ENCODE data around the gene LRMDA. TPM values are rescaled to one million over a fixed set of nuclear protein-coding genes. Genes with fewer than 3 reads are reported as not detected.

LRMDA gene
- total and polyA plus RNA-seq, 4 donors, result 12.1 to 40.8 (median 21.6) TPM

- no peaks in the 10 kb centered on the region for H3K36me3 ChIP-seq (ENCODE audit: control insufficient read depth in 4 of 4, insufficient read depth in 4 of 4, low read length in 4 of 4)
- DNase-seq (no peak), ATAC-seq (ENCODE audit: insufficient read depth, low FRiP score) (no peak)
- no peak for TF ChIP-seq CTCF (IDR thresholded peaks at IDR 0.05; ENCODE audit: control extremely low read depth, extremely low read depth)
- H3K4me3 ChIP-seq, result no peak overlapping the region
- no peaks in the 10 kb centered on the region for H3K4me1 ChIP-seq (ENCODE audit: control insufficient read depth in 5 of 5, insufficient read depth in 5 of 5, low read length in 5 of 5)
- 91 to 100% methylated on average over 2 of the region's 2 CpGs for WGBS, 2 donors
- H3K9me3 ChIP-seq (ENCODE audit: control insufficient read depth in 4 of 4, insufficient read depth in 3 of 4, low read length in 3 of 4), result no peaks in the 10 kb centered on the region
- H3K9ac ChIP-seq (ENCODE audit: insufficient read depth in 1 of 2, low read length in 2 of 2), result no peak overlapping the region
- H3K27ac ChIP-seq (ENCODE audit: low read depth in 1 of 2, low read length in 1 of 2), result no peak overlapping the region
- H3K27me3 ChIP-seq (ENCODE audit: control insufficient read depth in 3 of 3, insufficient read depth in 3 of 3, low read length in 2 of 3), result no peaks in the 10 kb centered on the region
These were observed 782.5 kb downstream of the LRMDA start for GRCh38 chr10:76213876-76214275.

- 69 to 96% methylated on average over 6 of the region's 6 CpGs for WGBS, 2 donors
- Histone ChIP-seq H3K27ac (ENCODE audit: low read depth in 1 of 2, low read length in 1 of 2) (no peak overlapping the region), H3K9ac (ENCODE audit: insufficient read depth in 1 of 2, low read length in 2 of 2) (no peak overlapping the region), H3K9me3 (ENCODE audit: control insufficient read depth in 4 of 4, insufficient read depth in 3 of 4, low read length in 3 of 4) (no peaks in the 10 kb centered on the region), H3K27me3 (ENCODE audit: control insufficient read depth in 3 of 3, insufficient read depth in 3 of 3, low read length in 2 of 3) (no peaks in the 10 kb centered on the region), H3K4me3 (no peak overlapping the region), H3K4me1 (ENCODE audit: control insufficient read depth in 5 of 5, insufficient read depth in 5 of 5, low read length in 5 of 5) (no peaks in the 10 kb centered on the region), H3K36me3 (ENCODE audit: control insufficient read depth in 4 of 4, insufficient read depth in 4 of 4, low read length in 4 of 4) (no peaks in the 10 kb centered on the region)
- ATAC-seq (ENCODE audit: insufficient read depth, low FRiP score) (no peak), DNase-seq (no peak)
- no peak for TF ChIP-seq CTCF (IDR thresholded peaks at IDR 0.05; ENCODE audit: control extremely low read depth, extremely low read depth)
These were observed 786.6 kb downstream of the LRMDA start for GRCh38 chr10:76218035-76218434.

GRCh38 chr10:76229341-76229740, 797.9 kb downstream of the LRMDA start:
- WGBS, 2 donors, result 84 to 89% methylated on average over 5 of the region's 5 CpGs

More at GRCh38 chr10:76229341-76229740, 797.9 kb downstream of the LRMDA start:
- H3K27ac ChIP-seq (ENCODE audit: low read depth in 1 of 2, low read length in 1 of 2), result no peak overlapping the region
- no peak for TF ChIP-seq CTCF (IDR thresholded peaks at IDR 0.05; ENCODE audit: control extremely low read depth, extremely low read depth)
- peaks cover 0 to 55% (median 6%) of the 10 kb centered on the region in 5 donors for H3K4me1 ChIP-seq (ENCODE audit: control insufficient read depth in 5 of 5, insufficient read depth in 5 of 5, low read length in 5 of 5)
- DNase-seq (no peak), ATAC-seq (ENCODE audit: insufficient read depth, low FRiP score) (no peak)
- no peaks in the 10 kb centered on the region for H3K9me3 ChIP-seq (ENCODE audit: control insufficient read depth in 4 of 4, insufficient read depth in 3 of 4, low read length in 3 of 4)
- H3K27me3 ChIP-seq (ENCODE audit: control insufficient read depth in 3 of 3, insufficient read depth in 3 of 3, low read length in 2 of 3), result no peaks in the 10 kb centered on the region
- no peak overlapping the region for H3K9ac ChIP-seq (ENCODE audit: insufficient read depth in 1 of 2, low read length in 2 of 2)
- no peaks in the 10 kb centered on the region for H3K36me3 ChIP-seq (ENCODE audit: control insufficient read depth in 4 of 4, insufficient read depth in 4 of 4, low read length in 4 of 4)
- no peak overlapping the region for H3K4me3 ChIP-seq

Data from lung (tissue), 12 donors.